ENCODE measurements around the gene JPH2. TPM values are rescaled to one million over a fixed set of nuclear protein-coding genes. Genes with fewer than 3 reads are reported as not detected.

JPH2 gene
- total RNA-seq, 1 donor from 2014 or later, result not detected

- Mint-ChIP-seq H3K36me3 (ENCODE audit: low read depth) (no peaks in the 10 kb centered on the region), H3K27me3 (peaks cover 29% of the 10 kb centered on the region), H3K27ac (no peak overlapping the region), H3K9me3 (peaks cover 3% of the 10 kb centered on the region), H3K4me1 (no peaks in the 10 kb centered on the region), H3K4me3 (no peak overlapping the region)
- CTCF ChIA-PET, result no interaction called here
- no peak for TF ChIP-seq CTCF (IDR thresholded peaks at IDR 0.05)
- intact Hi-C loops (cut with micrococcal nuclease), result no loop called here
- DNase-seq (no peak), ATAC-seq (ENCODE audit: low read depth) (no peak)
- POLR2A ChIA-PET, result no interaction called here
Measured at GRCh38 chr20:44099832-44100231, 87.2 kb downstream of the JPH2 start.

- Mint-ChIP-seq H3K4me3 (no peak overlapping the region), H3K4me1 (no peaks in the 10 kb centered on the region), H3K27me3 (peaks cover 29% of the 10 kb centered on the region), H3K36me3 (ENCODE audit: low read depth) (no peaks in the 10 kb centered on the region), H3K9me3 (peaks cover 3% of the 10 kb centered on the region), H3K27ac (no peak overlapping the region)
- POLR2A ChIA-PET, result no interaction called here
- ATAC-seq (ENCODE audit: low read depth) (no peak), DNase-seq (no peak)
- intact Hi-C loops (cut with micrococcal nuclease), result no loop called here
- CTCF ChIA-PET, result no interaction called here
- no peak for TF ChIP-seq CTCF (IDR thresholded peaks at IDR 0.05)
Measured at GRCh38 chr20:44098657-44099056, 88.3 kb downstream of the JPH2 start.

- H3K27ac Mint-ChIP-seq, result no peak overlapping the region
- H3K4me3 Mint-ChIP-seq, result no peak overlapping the region
- intact Hi-C loops (cut with micrococcal nuclease), result no loop called here
- ChIA-PET CTCF (interaction anchor here (2.1 kb wide), 1 partner anchor 15 kb away, joined by 6 read pairs; no protein-coding TSS in a partner anchor), POLR2A (no interaction called here)
- H3K36me3 Mint-ChIP-seq (ENCODE audit: low read depth), result no peaks in the 10 kb centered on the region
- H3K27me3 Mint-ChIP-seq, result peaks cover 31% of the 10 kb centered on the region
- H3K9me3 Mint-ChIP-seq, result peaks cover 3% of the 10 kb centered on the region
- DNase-seq, result no peak
- TF ChIP-seq CTCF (IDR thresholded peaks at IDR 0.05), result no peak
- no peak for ATAC-seq (ENCODE audit: low read depth)
- no peaks in the 10 kb centered on the region for H3K4me1 Mint-ChIP-seq
Measured at GRCh38 chr20:44098256-44098630, 88.7 kb downstream of the JPH2 start.

DNA sequence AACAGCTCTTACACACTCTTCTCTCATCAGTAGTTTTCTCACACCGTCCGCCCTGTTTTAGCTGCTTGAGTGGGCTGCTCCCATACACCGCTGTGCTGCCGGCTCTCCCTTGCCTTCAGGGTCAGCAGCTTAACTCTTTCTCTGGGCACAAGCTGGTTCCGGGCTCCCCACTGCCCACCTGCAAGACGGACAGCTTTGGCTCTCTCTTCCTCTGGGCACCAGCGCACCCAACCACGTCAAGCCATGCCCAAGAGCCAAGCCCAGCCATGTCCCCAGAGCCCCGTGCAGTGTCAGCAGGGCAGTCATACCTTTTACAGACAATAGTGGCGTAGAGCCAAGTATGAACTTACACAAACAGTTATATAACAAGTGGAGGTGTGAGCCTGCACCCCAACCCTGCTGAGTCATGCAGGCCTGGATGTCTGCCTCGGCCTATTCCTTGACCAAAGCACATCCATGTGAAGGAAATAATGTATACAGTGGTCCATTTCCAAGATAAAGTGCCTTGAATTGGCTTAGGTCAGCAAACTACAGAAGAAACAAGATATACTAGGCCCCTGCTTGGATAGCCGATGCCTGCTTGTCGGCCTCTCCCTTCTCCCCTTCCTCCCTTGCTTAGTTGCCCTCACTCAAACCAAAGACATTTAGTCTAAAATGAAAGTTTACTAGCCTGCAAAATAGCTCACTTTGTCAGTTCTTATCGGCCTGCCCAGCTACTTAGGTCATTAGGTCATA is 89.3 kb downstream of the JPH2 start:
- Mint-ChIP-seq H3K27ac (no peak overlapping the region), H3K4me3 (no peak overlapping the region), H3K4me1 (no peaks in the 10 kb centered on the region), H3K27me3 (peaks cover 33% of the 10 kb centered on the region), H3K9me3 (peaks cover 3% of the 10 kb centered on the region), H3K36me3 (ENCODE audit: low read depth) (no peaks in the 10 kb centered on the region)
- intact Hi-C loops (cut with micrococcal nuclease), result no loop called here
- CTCF ChIA-PET, result interaction anchor here (2.1 kb wide), 1 partner anchor 14 kb away, joined by 6 read pairs; no protein-coding TSS in a partner anchor
- POLR2A ChIA-PET, result no interaction called here
- TF ChIP-seq CTCF (IDR thresholded peaks at IDR 0.05), result no peak
- no peak for DNase-seq
- no peak for ATAC-seq (ENCODE audit: low read depth)

GRCh38 chr20:44095831-44096230 is 91.2 kb downstream of the JPH2 start:
- ATAC-seq (ENCODE audit: low read depth), result no peak
- TF ChIP-seq CTCF (IDR thresholded peaks at IDR 0.05), result no peak
- intact Hi-C loops (cut with micrococcal nuclease), result no loop called here
- POLR2A ChIA-PET, result no interaction called here
- DNase-seq, result no peak
- Mint-ChIP-seq H3K27me3 (peaks cover 32% of the 10 kb centered on the region), H3K4me3 (no peak overlapping the region), H3K4me1 (no peaks in the 10 kb centered on the region), H3K27ac (no peak overlapping the region), H3K36me3 (ENCODE audit: low read depth) (no peaks in the 10 kb centered on the region), H3K9me3 (no peaks in the 10 kb centered on the region)
- CTCF ChIA-PET, result interaction anchor here (0.6 to 2.1 kb wide), 2 partner anchors 12 to 45 kb away, joined by 3 to 6 read pairs; no protein-coding TSS in a partner anchor
